ENCODE data around the gene PKP4.

The PKP4 gene

GRCh38 chr2:158567208-158567607 is 110.5 kb downstream of the PKP4 start:
- H3K4me1 ChIP-seq (ENCODE audit: low read depth, poor library complexity, severe bottlenecking) = no peaks in the 10 kb centered on the region
- no peak overlapping the region for H3K4me2 ChIP-seq
- no peak overlapping the region for H3K4me3 ChIP-seq (IDR thresholded peaks at IDR 0.05; ENCODE audit: insufficient read depth, low read depth, low read length)
- no peaks in the 10 kb centered on the region for H3K36me3 ChIP-seq (ENCODE audit: insufficient read depth)
- no peak overlapping the region for H2AFZ ChIP-seq (ENCODE audit: low read depth)
- H3K9ac ChIP-seq = no peak overlapping the region
- no peaks in the 10 kb centered on the region for H3K79me2 ChIP-seq (ENCODE audit: insufficient read depth, low read depth)
- no peaks in the 10 kb centered on the region for H3K27me3 ChIP-seq (ENCODE audit: insufficient read depth, low read depth)
- no peak for TF ChIP-seq CTCF (conservative IDR thresholded peaks at IDR 0.05; ENCODE audit: low read depth, low read length)
- no peak overlapping the region for H3K27ac ChIP-seq
- H4K20me1 ChIP-seq (ENCODE audit: insufficient read depth) = no peaks in the 10 kb centered on the region

GRCh38 chr2:158569284-158569683 is 112.5 kb downstream of the PKP4 start:
- no peak overlapping the region for H3K27ac ChIP-seq
- H2AFZ ChIP-seq (ENCODE audit: low read depth) = no peak overlapping the region
- no peaks in the 10 kb centered on the region for H3K79me2 ChIP-seq (ENCODE audit: insufficient read depth, low read depth)
- H3K36me3 ChIP-seq (ENCODE audit: insufficient read depth) = no peaks in the 10 kb centered on the region
- H3K9ac ChIP-seq = no peak overlapping the region
- no peaks in the 10 kb centered on the region for H3K4me1 ChIP-seq (ENCODE audit: low read depth, poor library complexity, severe bottlenecking)
- H3K27me3 ChIP-seq (ENCODE audit: insufficient read depth, low read depth) = no peaks in the 10 kb centered on the region
- H3K4me2 ChIP-seq = no peak overlapping the region
- H4K20me1 ChIP-seq (ENCODE audit: insufficient read depth) = no peaks in the 10 kb centered on the region
- H3K4me3 ChIP-seq (IDR thresholded peaks at IDR 0.05; ENCODE audit: insufficient read depth, low read depth, low read length) = no peak overlapping the region
- no peak for TF ChIP-seq CTCF (conservative IDR thresholded peaks at IDR 0.05; ENCODE audit: low read depth, low read length)

DNA sequence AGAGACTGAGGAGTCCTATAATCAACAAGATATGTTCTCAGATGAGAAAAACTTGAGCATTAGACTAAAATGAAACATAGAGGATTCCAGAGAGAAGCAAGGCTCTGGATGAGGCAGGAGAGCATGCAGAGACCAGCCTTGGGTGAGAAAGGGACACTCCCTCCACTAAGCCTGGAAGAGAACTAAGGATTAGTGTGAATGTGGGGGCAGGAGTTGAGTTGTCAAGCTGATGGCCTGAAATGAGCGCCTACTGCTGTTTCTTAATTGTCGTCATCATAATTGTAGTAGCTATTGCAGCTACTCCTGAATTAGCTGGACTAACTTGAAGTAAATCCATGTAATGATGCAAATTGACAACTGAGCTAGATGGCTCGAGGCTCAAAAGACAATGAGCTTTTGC is 114.1 kb downstream of the PKP4 start:
- Histone ChIP-seq H3K79me2 (ENCODE audit: insufficient read depth, low read depth) (no peaks in the 10 kb centered on the region), H3K4me2 (no peak overlapping the region), H3K9ac (no peak overlapping the region), H4K20me1 (ENCODE audit: insufficient read depth) (no peaks in the 10 kb centered on the region), H3K27me3 (ENCODE audit: insufficient read depth, low read depth) (no peaks in the 10 kb centered on the region), H3K4me1 (ENCODE audit: low read depth, poor library complexity, severe bottlenecking) (no peaks in the 10 kb centered on the region), H3K27ac (no peak overlapping the region), H3K36me3 (ENCODE audit: insufficient read depth) (no peaks in the 10 kb centered on the region), H2AFZ (ENCODE audit: low read depth) (no peak overlapping the region), H3K4me3 (IDR thresholded peaks at IDR 0.05; ENCODE audit: insufficient read depth, low read depth, low read length) (no peak overlapping the region)
- TF ChIP-seq CTCF (conservative IDR thresholded peaks at IDR 0.05; ENCODE audit: low read depth, low read length) = no peak

- Histone ChIP-seq H3K4me1 (ENCODE audit: low read depth, poor library complexity, severe bottlenecking) (peaks cover 11% of the 10 kb centered on the region), H3K36me3 (ENCODE audit: insufficient read depth) (no peaks in the 10 kb centered on the region), H4K20me1 (ENCODE audit: insufficient read depth) (no peaks in the 10 kb centered on the region), H3K4me3 (IDR thresholded peaks at IDR 0.05; ENCODE audit: insufficient read depth, low read depth, low read length) (no peak overlapping the region), H3K4me2 (no peak overlapping the region), H3K27ac (no peak overlapping the region), H2AFZ (ENCODE audit: low read depth) (no peak overlapping the region), H3K79me2 (ENCODE audit: insufficient read depth, low read depth) (no peaks in the 10 kb centered on the region), H3K27me3 (ENCODE audit: insufficient read depth, low read depth) (no peaks in the 10 kb centered on the region), H3K9ac (no peak overlapping the region)
- no peak for TF ChIP-seq CTCF (conservative IDR thresholded peaks at IDR 0.05; ENCODE audit: low read depth, low read length)
Measured at GRCh38 chr2:158573739-158574138, 117.0 kb downstream of the PKP4 start.
